CD14-positive monocyte (primary cell): ENCODE measurements around the gene KRT38. TPM values are rescaled to one million over a fixed set of nuclear protein-coding genes. Genes with fewer than 3 reads are reported as not detected.

ENCODE experiments used
- DNase-seq, 3 donors: peaks; one replicate each; pipeline ENCODE4 v3.0.0-alpha.2; 2011 to 2022
- H2AFZ ChIP-seq: 2 replicates; pipeline ENCODE4 v1.6.0; 2012; ENCODE audit warnings: mild to moderate bottlenecking, low read depth, low read length, inconsistent platforms; ENCODE audit not compliant: insufficient read depth, poor library complexity, severe bottlenecking
- H3K27ac ChIP-seq, 2 donors: 1 replicate in 1 of 2; 2 replicates in 1 of 2; pipeline ENCODE4 v1.5.1; 2012 to 2013; ENCODE audit warnings: low read length in 2 of 2, control low read depth in 1 of 2, inconsistent platforms in 1 of 2, low read depth in 1 of 2, mild to moderate bottlenecking in 1 of 2
- H3K27me3 ChIP-seq, 2 donors: one replicate each; pipeline versions ENCODE4 v1.6.0 to v1.6.1; 2011 to 2013; ENCODE audit warnings: low read length in 2 of 2; ENCODE audit not compliant: control insufficient read depth in 2 of 2, insufficient read depth in 2 of 2
- H3K36me3 ChIP-seq, 2 donors: replicated peaks in 1 of 2; 1 replicate in 1 of 2; 2 replicates in 1 of 2; pipeline versions ENCODE4 v1.5.1 to v1.6.1; 2012 to 2013; ENCODE audit warnings: low read length in 2 of 2, control low read depth in 1 of 2, inconsistent platforms in 1 of 2, mild to moderate bottlenecking in 1 of 2; ENCODE audit not compliant: insufficient read depth in 2 of 2, control insufficient read depth in 1 of 2
- H3K4me1 ChIP-seq, 2 donors: 1 replicate in 1 of 2; 2 replicates in 1 of 2; pipeline versions ENCODE4 v1.5.1 to v1.6.1; 2012 to 2013; ENCODE audit warnings: low read length in 2 of 2, control low read depth in 1 of 2, inconsistent platforms in 1 of 2, mild to moderate bottlenecking in 1 of 2, moderate library complexity in 1 of 2; ENCODE audit not compliant: insufficient read depth in 2 of 2, control insufficient read depth in 1 of 2
- H3K4me2 ChIP-seq: replicated peaks from 2 replicates; pipeline ENCODE3; 2012; ENCODE audit warnings: low read length, moderate library complexity, mild to moderate bottlenecking; ENCODE audit not compliant: poor library complexity, severe bottlenecking; ENCODE audit errors: extremely low read depth
- H3K4me3 ChIP-seq, 3 experiments: fragments of 200-600 bp in 1 of 3; sonication (generic) in 1 of 3; replicated peaks in 1 of 3; 1 replicate in 2 of 3; 2 replicates in 1 of 3; pipeline ENCODE4 v1.5.1; 2011 to 2013; ENCODE audit warnings: low read length in 3 of 3, mild to moderate bottlenecking in 3 of 3, control low read depth in 2 of 3, low read depth in 2 of 3, inconsistent platforms in 1 of 3, moderate library complexity in 1 of 3
- H3K79me2 ChIP-seq: 2 replicates; pipeline ENCODE4 v1.6.0; 2012; ENCODE audit warnings: mild to moderate bottlenecking, control low read depth, inconsistent platforms, low read length, moderate library complexity; ENCODE audit not compliant: insufficient read depth
- H3K9ac ChIP-seq: 2 replicates; pipeline ENCODE4 v1.6.0; 2017; ENCODE audit warnings: low read length, mild to moderate bottlenecking; ENCODE audit not compliant: insufficient read depth, poor library complexity, severe bottlenecking
- H3K9me3 ChIP-seq, 2 donors: replicated peaks in 1 of 2; 1 replicate in 1 of 2; 2 replicates in 1 of 2; pipeline versions ENCODE4 v1.5.1 to v1.6.1; 2012 to 2013; ENCODE audit warnings: low read length in 2 of 2, control low read depth in 1 of 2; ENCODE audit not compliant: control insufficient read depth in 1 of 2, insufficient read depth in 1 of 2
- H4K20me1 ChIP-seq: 2 replicates; pipeline ENCODE4 v1.6.0; 2012; ENCODE audit warnings: mild to moderate bottlenecking, low read length, control low read depth, moderate library complexity; ENCODE audit not compliant: insufficient read depth
- H3K27ac Mint-ChIP-seq, 7 donors: one replicate each; pipeline ENCODE4 v1.8.0; 2020; ENCODE audit warnings: mild to moderate bottlenecking in 7 of 7, mixed read lengths in 7 of 7, moderate library complexity in 6 of 7, inconsistent platforms in 2 of 7
- H3K27me3 Mint-ChIP-seq, 3 donors: one replicate each; pipeline ENCODE4 v1.8.0; 2021 to 2022; ENCODE audit warnings: low read depth in 3 of 3, mild to moderate bottlenecking in 3 of 3, mixed read lengths in 3 of 3, moderate library complexity in 3 of 3, inconsistent platforms in 1 of 3
- H3K36me3 Mint-ChIP-seq, 2 donors: one replicate each; pipeline ENCODE4 v1.8.0; 2020; ENCODE audit warnings: mixed read lengths in 2 of 2, inconsistent platforms in 1 of 2, mild to moderate bottlenecking in 1 of 2
- H3K4me1 Mint-ChIP-seq: one replicate; pipeline ENCODE4 v1.8.0; 2020; ENCODE audit warnings: mild to moderate bottlenecking, mixed read lengths
- H3K4me3 Mint-ChIP-seq, 2 donors: one replicate each; pipeline ENCODE4 v1.8.0; 2020; ENCODE audit warnings: mild to moderate bottlenecking in 2 of 2, mixed read lengths in 2 of 2, moderate library complexity in 1 of 2
- H3K9me3 Mint-ChIP-seq, 7 donors: one replicate each; pipeline ENCODE4 v1.8.0; 2020 to 2022; ENCODE audit warnings: mixed read lengths in 7 of 7, mild to moderate bottlenecking in 6 of 7, moderate library complexity in 6 of 7, inconsistent platforms in 2 of 7
- CTCF ChIP-seq: fragments of 200-600 bp; IDR thresholded peaks from one replicate; pipeline ENCODE4 v1.8.0; 2022; ENCODE audit warnings: antibody characterized with exemption, mild to moderate bottlenecking
- WGBS: methylation state at CpG from one replicate; pipeline ENCODE4 v1.1.5; 2013; ENCODE audit warnings: missing lambda C conversion rate; ENCODE audit not compliant: insufficient coverage; 5-methylcytosine and 5-hydroxymethylcytosine counted together
- intact Hi-C, 2 donors: fragments of 100-400 bp; cut with micrococcal nuclease; formaldehyde crosslinking; loops; one replicate each; pipeline versions ENCODE4 v1.15.0 to v1.15.1; 2023
- polyA plus RNA-seq, 3 donors: library from polyadenylated mRNA; depleted of rRNA in 1 of 3; unstranded in 2 of 3; stranded (reverse) in 1 of 3; fragments of 300-500 nt in 2 of 3; fragments of >200 nt in 1 of 3; fragmentation: Illumina TruSeq in 2 of 3; gene quantifications; 1 replicate in 2 of 3; 2 replicates in 1 of 3; pipeline ENCODE4 v1.2.3, GENCODE V29; 2012 to 2021

KRT38 gene
- polyA plus RNA-seq, 3 donors, result not detected

- Mint-ChIP-seq H3K4me1 (peaks cover 7% of the 10 kb centered on the region), H3K27me3 (peaks cover 7 to 11% (median 8%) of the 10 kb centered on the region in 3 donors), H3K27ac (no peak overlapping the region), H3K9me3 (no peaks in the 10 kb centered on the region), H3K36me3 (no peaks in the 10 kb centered on the region), H3K4me3 (no peak overlapping the region)
- Histone ChIP-seq H4K20me1 (no peaks in the 10 kb centered on the region), H3K36me3 (no peaks in the 10 kb centered on the region), H3K79me2 (no peaks in the 10 kb centered on the region), H3K4me3 (no peak overlapping the region), H3K4me1 (peaks cover 4 to 5% of the 10 kb centered on the region in 2 donors), H3K27me3 (no peaks in the 10 kb centered on the region), H3K9ac (no peak overlapping the region), H3K27ac (no peak overlapping the region), H2AFZ (no peak overlapping the region), H3K9me3 (no peaks in the 10 kb centered on the region), H3K4me2 (no peak overlapping the region)
- DNase-seq, result no peak
- no peak for TF ChIP-seq CTCF
- WGBS, result 100% methylated on average over 1 of the region's 3 CpGs
- intact Hi-C loops, result no loop called here
Observed at GRCh38 chr17:41415833-41416335, 24.9 kb downstream of the KRT38 start.

GRCh38 chr17:41415411-41415810 lies 25.4 kb downstream of the KRT38 start:
- Histone ChIP-seq H3K9me3 (no peaks in the 10 kb centered on the region), H3K36me3 (no peaks in the 10 kb centered on the region), H3K4me1 (peaks cover 4 to 5% of the 10 kb centered on the region in 2 donors), H3K27ac (no peak overlapping the region), H3K4me2 (no peak overlapping the region), H3K79me2 (no peaks in the 10 kb centered on the region), H4K20me1 (no peaks in the 10 kb centered on the region), H3K27me3 (no peaks in the 10 kb centered on the region), H3K9ac (no peak overlapping the region), H2AFZ (no peak overlapping the region), H3K4me3 (no peak overlapping the region)
- Mint-ChIP-seq H3K4me1 (peaks cover 7% of the 10 kb centered on the region), H3K36me3 (no peaks in the 10 kb centered on the region), H3K4me3 (no peak overlapping the region), H3K27me3 (peaks cover 6 to 11% (median 8%) of the 10 kb centered on the region in 3 donors), H3K9me3 (no peaks in the 10 kb centered on the region), H3K27ac (no peak overlapping the region)
- WGBS, result 100% methylated on average over 1 of the region's 4 CpGs
- intact Hi-C loops, result no loop called here
- DNase-seq, result no peak
- no peak for TF ChIP-seq CTCF
